ENCODE results near the gene SMIM41. TPM values are rescaled to one million over a fixed set of nuclear protein-coding genes. Genes with fewer than 3 reads are reported as not detected.

Gene SMIM41
- total and polyA plus RNA-seq, 2 donors, result 3.4 to 5.5 TPM

DNA sequence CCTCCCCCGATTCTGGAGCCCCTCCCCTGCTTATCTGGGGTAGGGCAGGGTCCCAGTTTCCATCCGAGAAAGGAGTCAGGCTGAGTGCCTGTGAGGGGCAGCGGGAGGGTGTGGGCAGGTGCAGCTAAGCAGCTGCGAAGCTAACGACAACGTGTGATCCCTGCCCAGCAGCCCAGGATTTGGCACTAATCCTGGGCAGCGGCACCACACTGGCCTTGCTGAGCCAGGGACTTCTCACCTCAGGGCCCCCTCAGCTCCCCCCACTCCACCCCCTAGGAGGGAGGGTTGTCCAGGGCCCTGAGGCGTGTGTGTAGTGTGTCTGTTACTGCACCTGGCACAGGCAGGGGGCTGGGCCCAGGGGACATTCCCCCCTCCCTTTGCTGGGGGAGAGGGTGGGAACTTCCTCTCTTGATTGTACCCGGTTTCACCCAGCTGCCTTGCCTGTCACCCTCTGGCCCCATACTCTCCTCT, 1.8 kb downstream of the SMIM41 start:
- no peaks in the 10 kb centered on the region for H3K4me1 ChIP-seq (ENCODE audit: insufficient read depth)
- 31% methylated on average over 9 of the region's 9 CpGs for WGBS

DNA sequence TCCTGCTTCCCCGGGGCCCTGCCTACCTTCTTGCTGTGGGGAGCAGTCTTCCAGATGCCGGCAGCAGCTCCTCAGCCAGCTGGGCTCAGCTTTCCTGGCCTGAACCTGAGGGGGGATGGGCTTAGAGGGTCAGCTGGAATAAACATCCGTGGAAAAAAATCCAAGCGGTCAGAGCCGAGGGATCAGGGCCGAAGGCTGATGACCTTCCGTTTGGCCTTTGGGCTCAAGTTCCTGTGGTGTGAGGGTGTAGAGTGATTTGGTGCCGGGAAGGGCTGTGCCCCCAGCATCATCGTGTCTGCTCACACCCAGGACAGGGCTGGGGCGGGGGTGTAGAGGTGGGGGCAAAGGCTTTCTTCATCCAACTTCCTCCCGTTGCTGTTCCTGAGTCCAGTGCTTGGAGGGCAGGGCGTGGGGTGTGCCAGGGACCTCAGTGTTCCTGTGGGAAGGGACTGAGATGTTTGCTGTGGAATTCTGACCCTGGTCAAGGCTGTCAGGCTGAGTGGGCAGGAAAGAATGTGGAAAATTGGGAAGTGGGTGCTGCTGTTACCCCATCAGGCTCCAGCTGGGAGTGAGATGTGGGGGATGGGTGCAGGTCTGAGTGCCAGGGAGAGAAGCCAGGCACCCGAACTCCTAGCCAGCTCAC, 2.6 kb downstream of the SMIM41 start:
- Histone ChIP-seq H3K4me3 (ENCODE audit: low read depth, low read length) (no peak overlapping the region), H3K27ac (ENCODE audit: low read depth) (no peak overlapping the region), H3K36me3 (ENCODE audit: insufficient read depth) (no peaks in the 10 kb centered on the region), H3K4me1 (ENCODE audit: insufficient read depth) (no peaks in the 10 kb centered on the region)
- no peak for DNase-seq (ENCODE audit: extremely low spot score)
- 31% methylated on average over 13 of the region's 13 CpGs for WGBS

More for the DNA sequence above, 1.8 kb downstream of the SMIM41 start:
- Histone ChIP-seq H3K4me3 (ENCODE audit: low read depth, low read length) (no peak overlapping the region), H3K36me3 (ENCODE audit: insufficient read depth) (no peaks in the 10 kb centered on the region), H3K27ac (ENCODE audit: low read depth) (peak overlapping the region; percentile 73)
- DNase-seq (ENCODE audit: extremely low spot score), result no peak

DNA sequence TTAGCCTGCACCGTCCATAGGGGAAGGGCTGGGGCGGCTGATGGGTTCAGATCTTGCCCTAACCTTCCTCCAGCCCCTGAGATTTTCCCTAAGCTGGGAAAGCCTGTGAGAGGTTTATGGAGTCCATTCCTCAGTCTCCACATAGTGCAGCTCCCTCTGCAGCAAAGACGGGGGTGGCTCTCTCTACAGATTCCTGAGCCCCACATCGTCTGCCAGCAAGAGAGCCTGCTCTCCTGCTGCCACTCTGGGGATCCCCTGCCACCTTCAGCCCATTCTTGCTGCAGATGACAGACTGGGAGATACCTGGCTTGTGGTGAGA, 3.1 kb downstream of the SMIM41 start:
- no peaks in the 10 kb centered on the region for H3K4me1 ChIP-seq (ENCODE audit: insufficient read depth)
- no peak overlapping the region for H3K27ac ChIP-seq (ENCODE audit: low read depth)
- WGBS, result 51% methylated on average over 4 of the region's 4 CpGs
- DNase-seq (ENCODE audit: extremely low spot score), result no peak
- no peaks in the 10 kb centered on the region for H3K36me3 ChIP-seq (ENCODE audit: insufficient read depth)
- H3K4me3 ChIP-seq (ENCODE audit: low read depth, low read length), result no peak overlapping the region

DNA sequence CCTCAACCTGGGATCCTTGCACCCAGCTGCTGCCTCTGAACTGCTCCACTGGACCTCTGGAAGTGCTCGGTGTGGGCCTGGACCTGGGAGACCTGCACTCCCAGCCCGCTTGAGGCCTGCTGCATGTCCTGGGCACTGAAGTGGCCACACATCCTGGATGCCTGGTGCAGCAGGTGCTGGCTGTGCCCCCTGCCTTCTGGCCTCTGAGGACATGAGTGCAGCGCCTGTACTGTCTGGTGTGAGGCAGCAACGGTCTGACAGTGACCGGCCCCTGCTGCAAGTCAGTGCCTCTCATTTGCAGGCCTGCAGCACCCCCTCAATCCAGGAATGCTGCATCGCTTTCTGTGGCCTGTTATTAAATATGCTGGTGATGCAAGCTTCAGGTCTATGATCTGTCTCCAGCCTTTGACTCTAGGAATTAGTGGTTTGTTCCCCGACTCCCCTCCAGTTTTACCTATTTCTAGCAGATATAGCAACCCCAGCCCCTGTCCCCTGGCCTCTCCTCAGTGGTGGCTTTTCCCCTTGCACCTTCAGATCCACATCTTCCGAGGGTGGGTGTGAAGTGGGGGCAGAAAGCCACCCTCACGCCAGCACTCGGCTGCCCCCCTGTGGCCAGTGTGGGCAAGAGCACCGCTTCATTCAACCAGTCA, 3.6 kb downstream of the SMIM41 start:
- no peak overlapping the region for H3K27ac ChIP-seq (ENCODE audit: low read depth)
- 32% methylated on average over 11 of the region's 11 CpGs for WGBS
- no peak overlapping the region for H3K4me3 ChIP-seq (ENCODE audit: low read depth, low read length)

DNA sequence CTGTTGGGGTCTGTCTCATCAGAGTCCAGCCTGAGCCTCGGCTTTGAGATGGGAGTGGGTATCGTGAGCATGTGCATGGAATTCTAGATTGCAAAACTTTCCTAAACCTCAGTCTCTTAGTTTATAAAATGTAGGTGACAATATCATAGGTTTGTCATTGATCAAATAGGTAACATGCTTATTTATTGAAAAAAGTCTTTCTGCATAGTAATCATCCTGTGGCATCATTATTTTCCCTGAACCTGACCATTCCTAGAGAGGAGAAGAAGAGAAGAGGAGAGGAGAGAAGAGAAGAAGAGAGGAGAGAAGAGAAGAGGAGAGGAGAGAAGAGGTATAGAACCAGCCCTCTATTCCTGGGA, 4.1 kb downstream of the SMIM41 start:
- Histone ChIP-seq H3K4me1 (ENCODE audit: insufficient read depth) (no peaks in the 10 kb centered on the region), H3K4me3 (ENCODE audit: low read depth, low read length) (no peak overlapping the region), H3K27ac (ENCODE audit: low read depth) (no peak overlapping the region), H3K36me3 (ENCODE audit: insufficient read depth) (no peaks in the 10 kb centered on the region)
- 10% methylated on average over 2 of the region's 2 CpGs for WGBS
- DNase-seq (ENCODE audit: extremely low spot score), result no peak

More for the DNA sequence above, 3.6 kb downstream of the SMIM41 start:
- no peak for DNase-seq (ENCODE audit: extremely low spot score)
- H3K36me3 ChIP-seq (ENCODE audit: insufficient read depth), result no peaks in the 10 kb centered on the region
- H3K4me1 ChIP-seq (ENCODE audit: insufficient read depth), result no peaks in the 10 kb centered on the region

DNA sequence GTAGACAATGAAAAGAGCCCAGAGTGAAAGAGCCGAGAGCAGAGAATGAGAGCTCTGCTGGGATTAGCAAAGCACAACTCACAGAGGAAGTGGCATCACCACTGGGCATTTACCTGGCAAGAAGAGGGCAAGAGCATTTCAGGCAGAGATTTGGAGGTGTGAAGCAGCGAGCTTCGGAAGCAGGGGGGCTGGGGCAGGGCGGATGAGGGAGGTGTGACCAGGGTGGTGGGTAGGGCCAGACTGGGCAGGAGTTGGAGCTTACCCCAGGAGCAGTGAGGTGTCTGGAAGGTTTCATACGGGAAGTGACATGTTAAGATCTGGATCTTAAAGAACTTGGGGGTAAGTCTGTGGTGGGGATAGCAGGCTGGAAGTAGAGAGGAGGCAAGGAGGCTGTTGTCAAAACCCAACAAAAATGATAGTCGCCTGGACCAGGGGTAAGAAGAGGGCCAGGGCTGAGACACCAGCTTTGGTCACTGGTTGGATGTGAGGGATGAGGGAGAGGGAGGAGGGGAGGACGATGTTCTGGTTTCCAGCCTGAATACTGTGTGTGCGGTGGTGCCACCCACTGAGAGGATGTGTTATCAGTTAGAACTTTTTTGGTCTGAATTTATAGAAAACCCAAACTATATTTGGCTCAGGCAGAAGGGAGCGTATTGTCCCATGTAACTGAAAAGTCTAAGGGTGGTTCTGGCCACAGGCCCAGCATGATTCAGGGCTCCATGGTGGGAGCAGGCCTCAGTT, 5.2 kb downstream of the SMIM41 start:
- H3K4me1 ChIP-seq (ENCODE audit: insufficient read depth), result no peaks in the 10 kb centered on the region
- no peak for DNase-seq (ENCODE audit: extremely low spot score)
- H3K36me3 ChIP-seq (ENCODE audit: insufficient read depth), result no peaks in the 10 kb centered on the region
- no peak overlapping the region for H3K4me3 ChIP-seq (ENCODE audit: low read depth, low read length)
- WGBS, result 81% methylated on average over 9 of the region's 9 CpGs
- H3K27ac ChIP-seq (ENCODE audit: low read depth), result no peak overlapping the region

DNA sequence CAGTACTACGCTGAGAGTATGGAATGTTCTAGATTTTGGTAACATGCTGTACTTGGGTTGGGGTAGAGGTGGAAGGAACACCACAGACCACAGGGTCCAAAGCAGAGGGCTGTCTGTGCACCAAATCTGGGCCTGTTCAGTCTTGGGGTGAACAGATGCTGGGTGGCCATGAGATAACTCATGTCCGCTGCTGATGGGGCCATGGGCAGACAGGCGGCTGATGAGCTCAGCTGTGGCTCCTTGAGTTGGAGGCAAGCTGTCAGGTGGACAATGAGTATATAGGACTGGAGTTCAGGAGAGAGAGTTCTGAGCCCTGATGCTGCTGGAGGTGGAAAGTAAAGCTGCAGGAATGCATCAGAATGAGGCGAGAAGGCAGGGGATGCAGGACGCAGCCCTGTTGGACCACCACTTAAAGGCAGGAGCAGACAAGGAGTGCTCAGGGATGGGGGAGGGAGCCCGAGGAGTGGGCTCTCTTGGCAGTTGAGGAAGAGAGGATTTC, 6.2 kb downstream of the SMIM41 start:
- no peak for DNase-seq (ENCODE audit: extremely low spot score)
- Histone ChIP-seq H3K27ac (ENCODE audit: low read depth) (no peak overlapping the region), H3K4me3 (ENCODE audit: low read depth, low read length) (no peak overlapping the region), H3K4me1 (ENCODE audit: insufficient read depth) (no peaks in the 10 kb centered on the region), H3K36me3 (ENCODE audit: insufficient read depth) (no peaks in the 10 kb centered on the region)
- WGBS, result 91% methylated on average over 6 of the region's 6 CpGs

DNA sequence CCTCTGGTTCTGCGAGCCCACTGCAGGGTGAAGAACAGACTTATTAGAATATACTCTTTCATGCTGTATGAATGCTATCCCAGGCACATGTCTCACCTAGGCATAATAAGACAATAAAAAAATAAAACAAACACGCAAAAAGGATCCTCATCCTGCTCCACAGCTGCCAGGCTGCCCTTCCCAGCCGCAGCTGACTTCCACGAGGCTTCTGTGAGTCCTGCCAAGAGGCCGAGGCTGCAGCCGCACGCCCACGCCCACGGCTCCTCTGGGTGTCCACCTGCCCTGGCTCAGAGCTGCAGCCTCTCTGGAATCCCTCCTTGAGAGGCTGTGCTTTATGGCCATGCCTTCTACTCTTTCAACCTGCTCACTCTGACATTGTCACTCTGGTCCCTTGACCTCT, 6.9 kb downstream of the SMIM41 start:
- DNase-seq (ENCODE audit: extremely low spot score), result no peak
- 68% methylated on average over 9 of the region's 9 CpGs for WGBS
- Histone ChIP-seq H3K27ac (ENCODE audit: low read depth) (no peak overlapping the region), H3K4me1 (ENCODE audit: insufficient read depth) (no peaks in the 10 kb centered on the region), H3K4me3 (ENCODE audit: low read depth, low read length) (no peak overlapping the region), H3K36me3 (ENCODE audit: insufficient read depth) (no peaks in the 10 kb centered on the region)

DNA sequence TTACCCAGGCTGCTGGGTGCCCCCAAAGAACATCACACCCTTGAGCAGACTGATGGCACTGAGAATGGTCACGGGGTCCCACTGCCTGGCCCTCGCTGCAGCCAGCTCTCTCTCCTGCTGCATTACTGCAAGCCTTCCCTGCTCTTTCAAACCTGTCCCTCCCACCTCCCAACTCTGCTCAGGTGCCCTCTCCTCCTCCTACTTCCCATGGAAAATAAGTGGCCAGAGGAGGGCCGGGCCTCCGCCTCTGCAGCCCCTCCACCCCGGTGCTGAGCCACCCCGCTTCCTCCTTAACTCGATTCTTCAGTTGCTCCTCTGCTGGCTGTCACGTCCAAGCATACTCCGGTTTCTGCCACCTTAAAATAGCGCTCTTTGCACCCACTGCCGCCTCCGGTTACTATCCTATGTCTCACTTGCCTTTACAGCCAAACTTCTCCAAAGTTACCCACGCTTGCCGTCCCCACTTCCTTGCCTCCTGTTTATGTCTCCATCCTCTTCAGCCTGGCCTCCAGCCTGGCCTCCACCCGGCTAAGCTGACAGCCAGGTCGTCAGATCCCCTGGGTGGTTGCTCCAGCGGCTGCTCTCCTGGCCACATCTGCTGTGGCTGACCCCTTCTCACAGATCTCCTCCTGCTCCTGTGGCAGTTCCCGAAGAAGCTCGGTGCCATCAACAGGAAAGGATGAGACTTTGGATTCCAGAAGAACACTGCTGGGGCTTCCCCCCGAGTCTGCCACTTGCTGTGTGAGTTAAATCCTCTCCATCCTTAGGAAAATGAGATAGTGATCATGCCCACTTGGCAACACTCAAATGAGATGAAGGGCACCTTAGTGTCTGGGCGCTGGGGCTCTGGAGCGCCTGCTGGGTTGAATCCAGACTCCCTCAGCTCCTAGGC, 7.7 kb downstream of the SMIM41 start:
- H3K4me1 ChIP-seq (ENCODE audit: insufficient read depth), result no peaks in the 10 kb centered on the region

DNA sequence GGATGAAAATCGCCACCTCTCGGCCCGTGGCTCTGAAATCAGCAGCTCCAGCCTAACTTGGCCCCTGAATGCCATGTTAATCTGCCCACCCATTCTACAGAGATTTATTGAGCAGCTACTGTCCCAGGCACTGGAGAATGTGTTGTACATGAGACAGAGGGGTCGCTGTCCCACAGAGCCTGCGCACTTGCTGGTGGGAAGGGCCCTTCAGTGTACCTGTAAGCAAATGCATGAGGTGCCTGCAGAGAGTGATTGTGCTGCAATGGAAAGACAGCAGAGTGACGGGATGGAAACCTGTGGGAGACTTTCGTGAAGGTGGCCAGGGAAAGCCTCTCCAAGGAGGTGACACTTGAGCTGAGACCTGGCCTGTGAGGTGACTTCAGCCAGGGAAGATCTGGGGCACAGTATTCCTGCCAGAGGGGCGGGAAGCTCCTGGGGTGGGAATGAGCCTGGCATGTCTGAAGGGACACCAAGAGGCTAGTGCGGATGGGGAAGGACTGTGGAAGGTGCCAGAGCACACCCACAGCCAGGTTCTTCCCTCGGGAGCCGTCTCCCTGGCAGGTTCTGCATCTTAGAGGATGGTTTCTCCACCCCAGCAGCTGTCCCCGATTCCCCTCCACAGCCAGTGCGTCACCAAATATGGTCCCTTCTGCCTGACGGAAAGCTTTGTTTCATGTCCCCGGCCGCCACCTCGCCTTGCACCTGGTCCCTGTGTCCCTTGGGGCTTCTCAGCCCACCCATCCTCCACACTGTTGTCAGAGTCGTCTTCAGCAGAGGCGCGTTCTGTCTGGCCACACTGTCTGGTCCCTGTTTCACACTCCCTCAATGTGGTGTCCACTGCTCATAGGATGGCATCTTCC, 8.7 kb downstream of the SMIM41 start:
- H3K4me1 ChIP-seq (ENCODE audit: insufficient read depth), result no peaks in the 10 kb centered on the region
- no peak overlapping the region for H3K27ac ChIP-seq (ENCODE audit: low read depth)
- H3K36me3 ChIP-seq (ENCODE audit: insufficient read depth), result no peaks in the 10 kb centered on the region
- WGBS, result 84% methylated on average over 20 of the region's 20 CpGs
- DNase-seq (ENCODE audit: extremely low spot score), result no peak
- no peak overlapping the region for H3K4me3 ChIP-seq (ENCODE audit: low read depth, low read length)

More for the DNA sequence above, 7.7 kb downstream of the SMIM41 start:
- no peak for DNase-seq (ENCODE audit: extremely low spot score)
- WGBS, result 79% methylated on average over 22 of the region's 22 CpGs
- H3K36me3 ChIP-seq (ENCODE audit: insufficient read depth), result no peaks in the 10 kb centered on the region
- no peak overlapping the region for H3K4me3 ChIP-seq (ENCODE audit: low read depth, low read length)
- no peak overlapping the region for H3K27ac ChIP-seq (ENCODE audit: low read depth)

DNA sequence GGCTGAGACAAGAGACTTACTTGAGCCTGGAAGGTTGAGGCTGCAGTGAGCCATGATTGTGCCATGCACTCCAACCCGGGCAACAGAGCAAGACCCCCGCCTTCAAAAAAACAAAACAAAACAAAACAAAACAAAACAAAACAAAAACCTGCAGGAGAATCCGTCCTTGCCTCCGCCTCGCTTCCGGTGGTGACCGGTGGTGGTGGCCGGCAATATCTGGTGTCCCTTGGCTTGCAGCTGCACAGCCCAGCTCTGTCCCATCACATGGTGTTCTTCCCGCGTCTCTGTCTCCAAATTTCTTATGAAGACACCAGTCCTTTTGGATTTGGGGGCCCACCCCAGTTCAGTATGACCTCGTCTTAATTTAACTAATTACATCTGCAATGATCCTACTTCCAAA, 10.0 kb downstream of the SMIM41 start:
- no peak overlapping the region for H3K4me3 ChIP-seq (ENCODE audit: low read depth, low read length)
- no peaks in the 10 kb centered on the region for H3K36me3 ChIP-seq (ENCODE audit: insufficient read depth)
- no peaks in the 10 kb centered on the region for H3K4me1 ChIP-seq (ENCODE audit: insufficient read depth)
- WGBS, result 91% methylated on average over 11 of the region's 11 CpGs
- no peak overlapping the region for H3K27ac ChIP-seq (ENCODE audit: low read depth)
- DNase-seq (ENCODE audit: extremely low spot score), result no peak

DNA sequence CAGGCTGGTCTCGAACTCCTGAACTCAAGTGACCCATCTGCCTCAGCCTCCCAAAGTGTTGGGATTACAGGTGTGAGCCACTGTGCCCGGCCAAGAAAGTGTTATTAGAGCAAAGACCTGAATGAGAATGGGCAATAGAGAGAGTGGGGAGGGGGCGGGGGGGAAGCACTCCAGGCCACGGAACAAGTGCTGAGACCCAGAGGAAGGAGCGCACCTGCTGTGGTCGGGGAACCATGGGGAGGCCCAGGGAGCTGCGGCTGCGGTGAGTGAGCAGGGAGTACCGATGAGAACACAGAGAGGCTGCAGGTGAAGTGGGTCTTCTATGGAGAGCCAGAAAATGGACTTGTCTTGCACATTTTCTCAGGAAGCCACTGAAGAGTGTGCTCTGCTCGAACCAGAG, 10.8 kb downstream of the SMIM41 start:
- Histone ChIP-seq H3K4me1 (ENCODE audit: insufficient read depth) (no peaks in the 10 kb centered on the region), H3K4me3 (ENCODE audit: low read depth, low read length) (no peak overlapping the region), H3K27ac (ENCODE audit: low read depth) (no peak overlapping the region), H3K36me3 (ENCODE audit: insufficient read depth) (no peaks in the 10 kb centered on the region)
- WGBS, result 81% methylated on average over 10 of the region's 10 CpGs
- no peak for DNase-seq (ENCODE audit: extremely low spot score)

Measured in urinary bladder (tissue), 4 donors.